HUDEP-2 (cell line): Measurements from ENCODE around the gene GHRL.
A peak's percentile ranks its signal among the peaks of the same experiment; 100 is the strongest.

ENCODE experiments used
- DNase-seq, 76 experiments: peaks; one replicate each; lab custom pipeline; 2025; ENCODE audit not compliant: unreplicated experiment in 76 of 76; lab: John Stamatoyannopoulos, UW

The GHRL gene

DNA sequence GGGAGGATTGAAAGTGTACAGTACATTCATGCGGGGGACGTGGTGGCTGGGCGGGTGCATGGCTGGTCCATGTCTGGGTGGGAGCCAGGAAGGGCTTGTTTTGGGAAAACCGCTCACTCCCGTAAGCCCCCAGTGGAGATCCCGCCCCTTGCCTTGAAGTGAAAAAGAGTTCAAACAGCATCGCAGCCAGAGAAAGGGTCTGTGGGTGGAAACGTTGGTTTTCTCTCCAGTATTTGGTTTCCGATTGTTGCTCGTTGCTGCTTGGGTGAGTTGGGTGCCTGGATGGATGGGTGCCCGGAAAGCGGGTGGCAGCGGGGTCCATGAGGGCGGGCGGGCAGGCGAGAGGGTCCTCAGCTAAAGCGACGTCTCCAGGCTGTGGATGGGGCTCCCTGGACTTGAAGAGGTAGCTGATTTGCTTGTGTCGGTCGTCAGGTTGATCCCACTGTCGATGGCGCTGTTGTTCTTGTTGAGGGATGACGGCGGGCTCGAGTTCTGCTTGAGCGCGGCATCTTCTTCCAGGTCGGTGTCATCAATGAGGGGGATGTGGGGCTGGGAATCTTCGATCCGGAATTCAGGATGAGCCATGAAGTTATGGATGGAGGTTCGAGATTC, 35.8 kb upstream of the GHRL start:
- DNase-seq = no peak

DNA sequence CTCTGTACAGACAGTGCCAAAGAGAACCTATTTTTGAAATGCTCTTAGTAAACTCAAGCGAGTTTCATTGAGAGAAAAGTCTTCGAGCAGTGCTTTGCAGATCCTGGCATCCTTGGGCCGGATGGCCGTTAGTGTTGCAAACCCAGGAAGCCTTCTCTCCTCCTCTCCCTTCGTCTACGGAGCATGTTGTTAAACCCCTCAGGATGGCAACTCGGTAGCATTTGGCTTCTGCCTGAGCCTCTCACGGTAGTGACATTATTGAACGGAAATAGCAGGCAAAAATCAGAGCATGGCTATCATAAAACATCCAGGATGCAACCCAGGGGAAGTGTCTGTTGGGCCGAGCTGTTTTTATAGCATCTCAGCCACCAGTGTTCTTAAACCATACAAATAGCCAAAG, 34.8 kb upstream of the GHRL start:
- no peak for DNase-seq

DNA sequence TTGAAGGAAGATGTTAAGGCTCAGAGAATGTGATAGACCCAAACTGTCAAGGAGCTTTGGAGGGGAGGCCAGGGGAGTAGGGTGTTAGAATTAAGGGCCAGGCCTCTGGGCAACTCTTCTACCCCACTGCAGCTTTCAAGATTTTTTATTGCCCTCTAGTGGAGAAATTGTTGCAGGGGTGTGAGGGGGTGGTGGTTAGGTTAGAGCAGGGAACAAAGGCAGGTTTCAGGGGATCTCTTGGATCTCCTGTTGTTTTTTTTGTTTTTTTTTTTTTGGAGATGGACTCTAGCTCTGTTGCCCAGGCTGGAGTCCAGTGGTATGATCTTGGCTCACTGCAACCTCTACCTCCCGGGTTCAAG, 29.6 kb upstream of the GHRL start:
- peak in 23 of 76 experiments; percentile 2 to 49 (median 26) for DNase-seq

DNA sequence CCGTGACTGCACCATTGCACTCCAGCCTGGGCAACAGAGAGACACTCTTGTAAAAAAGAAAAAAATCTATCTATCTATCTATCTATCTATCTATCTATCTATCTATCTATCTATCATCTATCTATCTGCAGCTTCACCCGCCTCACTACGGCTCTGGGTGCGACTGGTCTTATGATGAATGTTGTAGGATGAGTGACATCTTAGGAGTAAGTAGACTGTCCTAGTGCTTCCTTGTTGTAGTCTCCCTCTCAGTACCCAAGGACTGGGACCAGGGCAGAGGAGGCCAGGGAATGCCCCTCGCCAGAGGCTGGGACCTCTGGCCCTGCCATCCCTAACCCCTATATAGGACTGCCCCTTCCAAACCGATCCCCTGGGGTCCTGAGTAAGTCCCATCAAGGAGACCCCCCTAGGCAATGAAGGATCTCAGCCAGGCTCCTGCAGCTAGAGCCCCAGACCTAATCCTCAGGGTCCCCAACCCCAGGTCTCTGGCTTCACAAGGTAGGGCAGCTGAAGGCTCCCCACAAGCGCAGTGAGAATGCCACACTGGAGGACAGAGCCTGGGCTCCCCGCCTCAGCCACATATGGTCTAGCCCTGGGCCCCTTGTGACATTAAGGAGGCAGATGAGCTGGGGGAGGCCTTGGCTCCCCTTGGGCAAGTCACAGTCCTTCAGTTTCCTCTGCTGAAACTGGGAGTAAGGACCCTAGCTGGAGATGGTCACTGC, 29.0 kb upstream of the GHRL start:
- DNase-seq = no peak

DNA sequence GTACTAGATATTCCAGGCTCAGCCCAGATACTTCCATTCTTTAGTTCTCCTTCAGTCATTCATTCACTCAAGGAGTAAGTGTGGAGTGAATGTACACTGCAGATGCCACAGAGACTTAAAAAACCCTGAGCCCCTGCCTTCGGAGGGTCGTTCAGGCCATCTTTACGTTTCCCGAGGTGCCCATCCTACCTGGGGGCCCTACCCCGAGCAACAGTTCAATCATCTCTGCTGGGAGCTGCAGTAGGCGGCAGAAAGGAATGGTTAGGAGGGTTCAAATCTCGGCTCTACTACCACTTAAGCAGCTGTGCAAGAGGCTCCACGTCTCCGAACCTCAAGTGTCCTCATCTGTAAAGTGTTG, 27.6 kb upstream of the GHRL start:
- no peak for DNase-seq

DNA sequence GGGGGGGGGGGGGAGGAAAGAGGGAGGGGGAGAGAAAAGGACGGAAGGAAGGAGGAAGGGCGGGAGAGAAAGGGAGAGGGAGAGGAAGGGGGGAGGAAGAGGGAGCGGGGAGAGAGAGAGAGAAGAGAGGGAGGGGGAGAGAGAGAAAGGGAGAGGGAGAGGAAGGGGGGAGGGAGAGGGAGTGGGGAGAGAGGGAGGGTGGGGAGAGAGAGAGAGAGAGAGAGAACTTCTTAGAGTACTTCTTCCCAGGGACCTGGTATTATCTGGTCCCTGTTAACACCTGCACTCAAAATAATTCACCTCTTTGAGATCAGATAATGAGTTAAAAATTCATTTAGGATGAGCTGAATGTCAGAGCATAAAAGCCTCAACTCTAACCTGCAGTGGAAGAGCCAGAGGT, 27.1 kb upstream of the GHRL start:
- no peak for DNase-seq

DNA sequence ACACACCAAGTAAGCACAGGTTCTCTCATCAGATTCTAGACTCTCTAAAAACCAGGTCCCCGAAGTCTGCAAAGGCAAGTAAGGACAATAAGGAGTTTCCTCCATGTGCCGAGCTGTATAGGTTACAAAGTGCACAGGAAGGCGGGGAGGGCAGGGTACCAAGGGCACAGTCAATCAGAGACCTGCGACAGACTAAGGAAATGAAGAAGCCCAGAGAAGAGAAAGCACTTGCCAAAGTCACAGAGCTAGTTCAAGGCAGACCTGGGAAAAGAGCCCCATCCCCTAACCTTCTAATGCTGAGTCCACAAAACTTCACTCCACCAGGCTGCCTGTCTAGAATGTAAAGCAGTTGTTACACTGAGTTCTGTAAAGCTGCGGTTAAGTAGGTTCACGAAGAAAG, 26.5 kb upstream of the GHRL start:
- DNase-seq = no peak

DNA sequence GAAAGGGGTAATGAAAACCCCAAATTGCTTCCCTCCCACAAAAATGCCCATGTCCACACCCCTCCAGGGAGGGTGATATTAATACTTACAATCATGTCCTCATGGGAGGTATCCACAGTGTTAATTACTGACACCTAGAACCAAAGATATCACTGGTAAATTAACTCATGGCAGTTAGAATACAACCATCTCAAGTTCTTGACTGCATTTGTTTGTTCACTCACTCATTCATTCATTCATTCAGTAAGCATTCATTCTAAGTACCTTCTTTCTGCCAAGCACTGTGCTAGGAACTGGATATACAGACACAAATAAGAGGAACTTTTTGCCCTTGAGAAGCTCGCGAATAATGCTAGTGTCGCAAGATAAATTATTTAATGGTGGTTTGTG, 25.2 kb upstream of the GHRL start:
- no peak for DNase-seq

DNA sequence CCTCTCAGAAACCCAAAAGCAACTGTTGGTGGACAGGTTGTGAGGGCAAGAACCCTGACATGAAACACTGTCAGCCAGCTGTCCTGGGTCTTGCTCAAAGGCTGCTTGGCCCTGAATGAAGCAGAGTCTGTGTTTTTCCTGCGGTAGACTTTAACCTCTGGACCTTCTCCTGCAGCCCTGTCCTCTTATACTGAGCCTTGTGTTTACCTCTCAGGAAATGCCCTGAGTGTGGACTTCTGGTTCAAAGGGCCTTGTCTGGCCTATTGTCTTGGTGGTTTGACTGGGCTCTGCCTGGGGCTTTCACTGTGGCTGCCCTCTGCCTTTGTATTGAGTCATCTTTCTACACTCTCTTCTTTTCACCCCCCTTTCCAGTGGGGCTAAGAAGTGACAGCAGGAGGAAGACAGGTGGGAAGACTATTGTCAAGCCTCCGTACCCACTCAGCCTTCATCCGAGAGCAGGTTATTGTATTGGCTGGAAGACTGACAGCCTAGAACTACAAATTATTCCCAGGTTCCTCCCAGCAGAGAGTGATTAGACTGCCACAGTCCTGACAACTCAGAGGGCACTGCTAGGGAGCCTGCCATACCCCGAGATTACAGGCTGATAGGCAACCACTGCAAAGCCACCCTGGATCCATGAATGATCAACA, 24.7 kb upstream of the GHRL start:
- no peak for DNase-seq

DNA sequence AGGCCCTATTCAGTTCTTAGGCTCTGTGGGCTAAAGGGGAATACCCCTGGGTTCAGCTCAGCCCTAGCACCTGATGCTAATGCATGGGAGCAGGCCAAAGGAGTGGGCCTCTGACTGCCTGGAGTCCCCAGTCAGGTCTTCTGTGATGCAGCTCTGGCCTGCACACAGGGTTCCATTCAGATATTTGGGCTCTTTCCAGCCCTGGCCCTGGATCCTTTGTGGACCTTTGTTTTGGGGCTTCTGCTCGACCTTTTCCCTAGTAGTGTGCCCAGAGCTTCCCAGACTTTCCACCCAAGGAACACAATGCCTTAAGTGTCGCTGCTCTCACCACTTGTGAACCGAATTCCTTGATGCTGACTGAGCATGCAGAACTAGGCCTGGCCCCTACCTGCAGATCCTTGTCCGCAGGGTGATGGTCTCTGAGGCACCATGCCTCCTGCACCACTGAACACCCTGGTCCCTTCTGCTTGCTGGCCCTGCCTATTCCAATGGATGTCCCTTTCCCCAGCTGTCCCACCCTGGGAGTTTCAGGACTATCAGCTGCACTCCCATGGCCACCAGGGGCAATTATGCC, 23.1 kb upstream of the GHRL start:
- no peak for DNase-seq

DNA sequence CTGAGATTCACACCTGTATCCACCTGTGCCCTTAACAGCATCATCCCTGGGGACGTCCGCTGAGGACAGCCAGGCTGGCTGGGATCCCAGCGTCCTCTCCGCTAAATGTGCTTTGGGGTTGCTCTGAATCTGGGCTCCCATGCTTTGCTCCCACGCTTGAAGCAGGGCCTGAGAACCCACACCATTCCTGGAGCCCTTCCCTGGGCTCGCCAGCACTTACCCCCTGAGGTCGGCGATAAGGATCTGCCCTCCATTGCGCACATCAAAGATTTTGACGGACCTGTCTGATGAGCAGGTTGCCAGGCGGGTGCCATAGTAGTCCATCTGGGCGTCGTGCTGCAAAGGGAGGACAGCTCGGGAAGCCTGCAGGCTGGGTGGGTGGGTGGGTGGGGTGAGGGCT, 22.4 kb upstream of the GHRL start:
- no peak for DNase-seq

DNA sequence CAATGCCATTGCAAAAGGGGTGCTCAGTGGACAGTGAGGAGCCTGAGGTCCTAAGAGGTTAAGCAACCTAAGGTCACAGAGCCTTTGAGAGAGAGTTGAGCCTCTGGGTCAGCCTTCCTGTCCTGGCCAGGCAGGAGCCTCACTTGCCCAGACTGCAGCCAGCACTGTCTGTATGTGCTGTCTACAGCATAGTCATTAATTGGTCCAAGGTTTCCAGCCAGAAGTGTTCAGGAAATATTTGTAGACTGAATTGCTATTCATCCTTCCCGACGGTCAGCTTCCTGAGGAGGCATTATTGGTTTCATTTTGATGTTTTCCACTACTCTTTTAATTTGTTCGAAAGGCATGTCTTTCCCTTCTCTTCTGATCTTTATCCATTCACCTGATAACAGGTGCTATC, 20.1 kb upstream of the GHRL start:
- no peak for DNase-seq

DNA sequence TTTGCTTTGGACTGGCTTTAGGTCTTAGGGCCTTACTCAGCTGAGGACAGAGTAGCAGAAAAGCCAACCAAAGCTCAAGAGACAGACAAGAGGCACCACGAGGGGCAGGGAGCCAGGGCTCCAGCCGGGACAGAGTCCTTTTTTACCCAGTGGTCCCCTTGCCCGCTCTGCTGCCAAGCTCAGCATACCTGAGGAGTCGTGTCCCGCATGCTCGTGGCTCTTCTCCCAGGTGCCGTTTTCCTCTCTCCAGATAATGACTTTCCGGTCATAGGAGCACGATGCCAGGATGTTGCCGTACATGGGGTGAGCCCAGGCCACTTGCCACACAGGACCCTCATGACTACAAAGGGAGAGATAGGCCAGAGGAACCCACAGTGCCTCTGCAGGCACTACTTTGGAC, 19.6 kb upstream of the GHRL start:
- no peak for DNase-seq

DNA sequence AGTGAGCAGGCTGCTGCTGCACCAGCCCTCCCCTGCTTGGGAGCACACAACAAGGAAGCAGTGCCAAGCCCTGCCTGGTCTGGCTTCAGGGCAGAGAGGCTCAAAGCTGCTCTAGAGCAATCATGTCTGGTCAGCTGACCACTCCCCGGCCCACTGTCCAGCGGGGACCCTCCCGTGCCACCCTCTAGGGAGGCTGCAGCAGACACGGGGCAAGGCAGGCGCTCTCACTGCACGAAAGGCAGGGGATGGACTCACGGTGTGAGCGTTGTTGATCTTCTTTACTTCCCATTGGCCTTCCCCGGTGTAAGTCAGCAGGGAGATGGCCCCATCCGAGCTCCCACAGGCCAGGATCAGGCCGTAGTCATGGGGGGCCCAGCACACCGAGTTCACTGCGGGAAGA, 19.0 kb upstream of the GHRL start:
- no peak for DNase-seq

DNA sequence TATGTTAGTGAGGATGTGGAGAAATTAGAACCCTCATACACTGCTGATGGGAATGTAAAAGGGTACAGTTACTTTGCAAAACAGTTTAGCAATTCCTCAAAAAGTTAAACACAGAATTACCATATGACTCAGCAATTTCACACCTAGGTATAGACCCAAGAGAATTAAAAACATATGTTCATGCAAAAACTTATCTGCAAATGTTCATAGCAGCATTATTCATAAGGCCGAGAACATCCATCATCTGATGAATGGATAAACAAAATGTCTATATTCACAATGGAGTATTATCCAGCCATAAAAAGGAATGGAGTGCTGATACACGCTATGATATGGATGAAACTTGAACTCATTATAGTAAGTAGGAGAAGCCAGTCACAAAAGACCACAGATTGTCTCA, 17.8 kb upstream of the GHRL start:
- no peak for DNase-seq

DNA sequence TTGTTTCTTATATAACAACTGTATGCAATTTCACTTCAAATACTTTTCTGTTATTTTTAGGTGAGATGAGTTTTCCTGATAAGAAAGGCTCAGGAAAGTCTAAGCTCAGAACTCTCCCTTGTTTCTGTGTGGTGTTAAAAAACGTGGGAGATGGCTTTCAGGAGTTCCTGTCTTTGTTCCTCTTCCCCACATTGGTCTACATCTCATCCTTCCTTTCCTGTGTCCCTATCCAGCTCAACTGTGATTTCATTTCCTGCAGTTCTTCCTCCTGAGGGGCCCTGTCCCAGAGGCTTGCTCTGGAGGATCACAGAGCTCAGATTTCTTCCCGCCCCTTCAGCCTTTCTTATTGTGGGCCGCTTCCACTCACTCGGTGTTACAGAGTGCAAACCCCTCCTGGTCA, 17.0 kb upstream of the GHRL start:
- no peak for DNase-seq

DNA sequence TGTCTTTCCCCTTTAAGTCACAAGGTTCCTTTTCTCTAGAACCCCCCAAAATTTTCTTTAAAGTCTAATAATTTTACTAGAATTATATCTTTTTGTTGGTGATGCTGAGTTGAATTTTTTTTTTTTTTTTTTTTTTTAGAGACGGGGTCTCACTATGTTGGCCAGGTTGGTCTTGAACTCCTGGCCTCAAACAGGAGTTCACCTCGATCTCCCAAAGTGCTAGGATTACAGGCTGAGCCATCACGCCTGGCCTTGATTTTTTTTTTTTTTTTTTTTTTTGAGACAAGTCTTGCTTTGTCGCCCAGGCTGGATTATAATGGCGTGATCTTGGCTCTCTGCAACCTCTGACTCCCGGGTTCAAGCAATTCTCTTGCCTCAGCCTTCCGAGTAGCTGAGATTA, 15.9 kb upstream of the GHRL start:
- no peak for DNase-seq

DNA sequence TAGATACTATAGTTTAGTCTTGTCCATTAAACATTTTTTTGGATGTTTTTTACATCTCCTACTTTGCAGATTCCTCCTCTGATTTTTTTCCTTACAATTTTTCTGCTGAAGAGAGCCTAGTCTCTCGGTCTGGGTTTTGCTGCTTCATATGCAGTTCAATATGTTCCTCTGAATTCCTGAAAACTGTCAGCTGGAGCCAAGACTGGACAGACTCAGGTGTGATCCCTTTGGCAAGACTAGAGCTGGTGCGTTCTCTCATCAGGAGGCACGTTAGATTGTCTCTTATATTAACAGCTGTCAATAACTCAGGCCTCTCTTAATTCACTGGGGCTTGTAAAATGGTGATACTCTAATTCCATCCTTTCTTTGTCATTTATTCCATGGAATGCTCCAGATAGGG, 13.4 kb upstream of the GHRL start:
- DNase-seq = no peak

DNA sequence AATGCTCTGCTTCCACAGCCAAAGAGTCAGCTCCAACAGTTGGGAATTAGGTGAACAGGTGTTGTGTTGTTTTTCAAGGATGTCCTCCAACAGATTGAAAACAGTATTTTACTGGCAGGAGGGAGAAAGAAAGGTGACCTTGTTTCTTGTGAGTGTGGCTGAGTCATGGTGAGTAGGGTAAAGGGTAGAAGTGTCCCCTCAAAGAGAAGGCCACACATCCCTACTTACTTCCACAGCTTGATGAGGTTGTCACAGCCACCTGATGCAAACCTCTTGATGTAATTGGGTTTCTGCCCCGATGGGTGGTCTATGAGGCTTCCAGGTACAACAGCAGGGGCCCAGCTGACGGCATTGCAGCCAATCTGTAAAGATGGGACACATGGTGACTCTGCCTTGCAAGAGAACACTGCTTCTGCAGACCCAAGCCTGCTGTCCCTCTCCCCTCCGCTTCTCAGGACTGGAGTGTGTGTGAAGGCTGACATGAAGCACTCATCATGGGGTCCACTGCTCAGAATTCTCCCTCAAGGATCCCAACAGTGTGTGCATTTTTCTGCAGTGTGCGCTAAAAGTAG, 12.7 kb upstream of the GHRL start:
- no peak for DNase-seq

DNA sequence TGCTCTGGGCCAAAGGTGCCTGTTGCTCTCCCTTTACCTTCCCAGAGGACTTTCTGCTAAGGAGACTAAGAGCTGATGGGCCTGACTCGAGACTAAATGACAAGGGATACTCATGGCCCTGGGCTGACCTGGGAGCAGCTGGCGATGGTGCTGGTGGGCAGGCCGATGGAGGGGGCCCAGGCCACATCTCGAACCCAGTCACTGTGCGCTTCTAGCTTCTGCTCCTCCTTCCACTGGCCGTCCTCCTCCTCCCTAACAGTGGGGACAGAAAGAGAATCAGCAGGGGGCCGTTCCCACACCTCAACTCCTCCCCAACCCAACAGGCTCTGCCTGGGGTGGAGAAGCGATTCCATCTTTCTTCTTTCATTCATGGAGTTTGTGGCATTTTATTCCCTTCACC, 12.2 kb upstream of the GHRL start:
- no peak for DNase-seq

DNA sequence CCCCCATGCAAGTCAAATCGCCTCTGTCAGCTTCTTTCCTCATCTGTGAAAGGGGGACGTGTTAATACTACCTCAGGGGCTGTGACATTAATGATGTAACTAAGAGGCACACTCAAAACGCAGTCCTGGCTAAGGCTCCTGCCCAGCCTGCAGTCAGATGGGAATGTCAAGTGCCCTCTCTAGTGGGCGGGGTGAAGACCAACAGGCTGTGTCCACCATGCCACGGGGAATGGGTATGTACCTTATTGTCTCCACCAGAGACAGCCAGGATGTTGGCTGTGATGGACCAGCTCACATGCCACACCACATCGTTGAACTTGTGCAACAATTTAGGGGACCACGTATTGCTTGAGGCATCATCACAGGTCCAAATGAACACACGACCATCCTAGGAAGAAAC, 11.0 kb upstream of the GHRL start:
- no peak for DNase-seq

DNA sequence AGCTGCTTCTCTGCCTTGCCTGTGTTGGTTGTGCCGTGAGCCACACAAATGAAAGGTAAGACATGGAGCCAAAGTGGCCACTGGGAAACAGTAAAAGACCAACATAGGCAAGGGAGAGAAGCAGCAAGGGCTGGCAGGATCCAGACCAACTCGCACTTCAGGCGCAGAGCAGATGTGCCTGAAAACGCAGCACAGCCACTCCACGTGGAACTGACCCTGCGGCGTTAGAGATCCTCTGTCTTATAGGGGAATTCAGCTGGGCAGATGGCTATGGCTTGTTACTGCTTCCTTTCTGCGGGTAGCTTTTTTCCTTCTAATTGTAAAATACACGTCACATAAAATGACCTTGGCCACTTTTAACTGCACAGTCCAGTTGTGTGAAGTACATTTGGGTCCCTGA, 10.4 kb upstream of the GHRL start:
- DNase-seq = no peak
